DND-41 (cell line): ENCODE results near the gene TSC22D2.

ENCODE experiments used
- ATAC-seq: fragments of 200-7000 bp; cut with Tn5 transposase; 3 replicates; pipeline ENCODE4 v1.9.1; 2021; ENCODE audit warnings: low read depth; ENCODE audit not compliant: insufficient read depth
- DNase-seq: peaks from one replicate; pipeline ENCODE4 v3.0.0-alpha.2; 2020
- H2AFZ ChIP-seq: 2 replicates; pipeline ENCODE4 v1.6.0; 2012; ENCODE audit warnings: low read depth, low read length
- H3K27ac ChIP-seq: 2 replicates; pipeline ENCODE4 v1.5.1; 2012; ENCODE audit warnings: low read length, inconsistent platforms
- H3K27me3 ChIP-seq: fragments of 200-600 bp; sonication (generic); 2 replicates; pipeline ENCODE4 v1.6.0; 2012; ENCODE audit warnings: low read length, mild to moderate bottlenecking, inconsistent platforms; ENCODE audit not compliant: insufficient read depth, poor library complexity
- H3K36me3 ChIP-seq: 2 replicates; pipeline ENCODE4 v1.5.1; 2012; ENCODE audit warnings: low read length, inconsistent platforms; ENCODE audit not compliant: insufficient read depth
- H3K4me1 ChIP-seq: 2 replicates; pipeline ENCODE4 v1.5.1; 2012; ENCODE audit warnings: mild to moderate bottlenecking, low read length; ENCODE audit not compliant: insufficient read depth
- H3K4me2 ChIP-seq: 2 replicates; pipeline ENCODE4 v1.6.0; 2012; ENCODE audit warnings: mild to moderate bottlenecking, moderate library complexity, low read length, inconsistent platforms; ENCODE audit not compliant: insufficient read depth
- H3K4me3 ChIP-seq, 2 experiments: fragments of 200-600 bp in 1 of 2; shearing (Covaris generic) in 1 of 2; 2 replicates each; pipeline ENCODE4 v1.5.1; 2012 to 2016; ENCODE audit warnings: inconsistent platforms in 2 of 2, low read length in 2 of 2, mild to moderate bottlenecking in 2 of 2, low read depth in 1 of 2, moderate library complexity in 1 of 2
- H3K79me2 ChIP-seq: 2 replicates; pipeline ENCODE4 v1.6.0; 2012; ENCODE audit warnings: low read length, inconsistent platforms; ENCODE audit not compliant: insufficient read depth
- H3K9ac ChIP-seq: 2 replicates; pipeline ENCODE4 v1.6.0; 2012; ENCODE audit warnings: low read depth, mild to moderate bottlenecking, inconsistent platforms, low read length, moderate library complexity
- H3K9me3 ChIP-seq: 2 replicates; pipeline ENCODE4 v1.5.1; 2012; ENCODE audit warnings: low read length, moderate library complexity, mild to moderate bottlenecking, inconsistent platforms; ENCODE audit not compliant: insufficient read depth, severe bottlenecking
- H4K20me1 ChIP-seq: 2 replicates; pipeline ENCODE4 v1.6.0; 2012; ENCODE audit warnings: low read length; ENCODE audit not compliant: insufficient read depth
- CTCF ChIP-seq: IDR thresholded peaks from 2 replicates; pipeline ENCODE4 v1.5.1; 2012; ENCODE audit warnings: borderline replicate concordance, low read length, moderate library complexity, mild to moderate bottlenecking; ENCODE audit not compliant: poor library complexity, severe bottlenecking; ENCODE audit errors: extremely low read depth
- EZH2 ChIP-seq: IDR thresholded peaks from 3 replicates; pipeline ENCODE4 v1.6.1; 2012; ENCODE audit warnings: borderline replicate concordance, low read depth, mild to moderate bottlenecking, moderate library complexity, low read length, inconsistent platforms; ENCODE audit not compliant: severe bottlenecking

The TSC22D2 gene

GRCh38 chr3:150421256-150421655, 13.2 kb downstream of the TSC22D2 start:
- no peak for ATAC-seq
- peaks cover 67% of the 10 kb centered on the region for H3K79me2 ChIP-seq
- no peak overlapping the region for H3K4me3 ChIP-seq
- DNase-seq = no peak
- no peak overlapping the region for H3K27ac ChIP-seq
- H3K4me2 ChIP-seq = no peak overlapping the region
- H4K20me1 ChIP-seq = peaks cover 14% of the 10 kb centered on the region; the same call in 1 of the 2 replicates
- no peaks in the 10 kb centered on the region for H3K27me3 ChIP-seq
- no peak for TF ChIP-seq EZH2
- TF ChIP-seq CTCF = no peak
- no peak overlapping the region for H3K9ac ChIP-seq
- H3K4me1 ChIP-seq = 0 out of 2 replicates have a peak, but pooled peaks cover 3% of the 10 kb centered on the region
- H3K36me3 ChIP-seq = peaks cover 2% of the 10 kb centered on the region; the same call in 1 of the 2 replicates
- no peaks in the 10 kb centered on the region for H3K9me3 ChIP-seq
- no peak overlapping the region for H2AFZ ChIP-seq

DNA sequence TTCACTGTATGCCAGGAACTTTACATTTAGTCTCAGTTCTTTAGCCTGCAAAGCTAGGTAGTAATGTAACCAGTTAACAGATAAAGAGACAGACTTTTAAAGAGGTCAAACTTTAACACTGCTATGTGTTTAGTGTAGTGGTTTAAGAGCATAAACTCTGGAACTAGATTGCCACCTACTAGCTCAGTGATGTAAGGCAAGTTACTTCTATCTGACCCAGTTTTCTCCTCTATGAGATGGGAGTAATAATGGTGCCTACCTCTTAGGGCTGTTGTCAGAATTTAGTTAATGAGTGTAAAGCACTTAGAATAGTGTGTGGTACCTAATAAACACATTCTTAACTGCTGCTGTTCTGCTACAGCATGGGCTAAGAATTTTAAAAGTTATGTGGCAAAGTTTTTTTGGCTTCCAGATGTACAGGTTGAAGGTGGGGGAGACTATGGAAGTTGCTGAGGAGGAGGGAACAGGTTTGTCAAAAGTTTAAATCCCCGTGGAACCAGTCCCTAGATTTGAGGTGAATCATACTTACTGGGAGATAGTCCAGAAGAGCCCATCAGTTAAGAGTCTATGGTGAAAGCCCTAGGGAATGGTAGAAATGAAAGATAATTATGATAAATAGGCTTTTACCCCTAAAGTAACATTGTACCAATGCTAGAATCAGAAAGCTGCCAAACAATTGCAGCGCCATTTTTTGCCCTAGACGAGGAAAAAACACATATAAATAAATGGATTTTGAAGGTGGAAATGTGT, 13.9 kb downstream of the TSC22D2 start:
- no peak for ATAC-seq
- DNase-seq = no peak
- Histone ChIP-seq H3K4me3 (no peak overlapping the region), H3K4me2 (no peak overlapping the region), H2AFZ (no peak overlapping the region), H3K4me1 (0 out of 2 replicates have a peak, but pooled peaks cover 3% of the 10 kb centered on the region), H3K27me3 (no peaks in the 10 kb centered on the region), H3K27ac (no peak overlapping the region), H3K79me2 (peaks cover 63% of the 10 kb centered on the region), H4K20me1 (peaks cover 15% of the 10 kb centered on the region; the same call in 1 of the 2 replicates), H3K36me3 (peaks cover 2% of the 10 kb centered on the region; the same call in 1 of the 2 replicates), H3K9ac (no peak overlapping the region), H3K9me3 (no peaks in the 10 kb centered on the region)
- TF ChIP-seq EZH2 (no peak), CTCF (no peak)

DNA sequence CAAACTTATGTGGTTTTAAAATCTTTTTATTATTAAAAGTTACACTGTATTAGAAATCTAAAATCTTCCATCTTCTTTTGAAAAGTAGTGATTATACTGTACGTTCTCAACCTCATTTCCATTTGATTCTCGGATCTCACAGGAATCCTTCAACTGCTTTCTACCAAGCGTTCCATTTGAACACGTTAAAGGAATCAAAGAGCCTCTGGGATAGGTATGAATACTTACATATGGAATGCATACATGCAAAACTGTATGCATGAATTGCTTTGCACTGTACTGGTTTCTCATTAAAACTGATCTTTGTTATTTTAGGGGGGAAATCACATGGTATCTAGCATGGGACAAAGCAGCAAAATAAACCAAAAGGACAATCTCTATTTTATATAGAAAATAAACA, 14.8 kb downstream of the TSC22D2 start:
- Histone ChIP-seq H3K36me3 (peaks cover 3% of the 10 kb centered on the region; the same call in 1 of the 2 replicates), H3K27me3 (no peaks in the 10 kb centered on the region), H3K27ac (no peak overlapping the region), H3K9ac (no peak overlapping the region), H3K4me3 (no peak overlapping the region), H3K4me1 (no peaks in the 10 kb centered on the region), H2AFZ (no peak overlapping the region), H4K20me1 (peaks cover 15% of the 10 kb centered on the region; the same call in 1 of the 2 replicates), H3K79me2 (peaks cover 58% of the 10 kb centered on the region), H3K4me2 (no peak overlapping the region), H3K9me3 (no peaks in the 10 kb centered on the region)
- DNase-seq = no peak
- TF ChIP-seq CTCF = no peak
- TF ChIP-seq EZH2 = no peak
- ATAC-seq = no peak

DNA sequence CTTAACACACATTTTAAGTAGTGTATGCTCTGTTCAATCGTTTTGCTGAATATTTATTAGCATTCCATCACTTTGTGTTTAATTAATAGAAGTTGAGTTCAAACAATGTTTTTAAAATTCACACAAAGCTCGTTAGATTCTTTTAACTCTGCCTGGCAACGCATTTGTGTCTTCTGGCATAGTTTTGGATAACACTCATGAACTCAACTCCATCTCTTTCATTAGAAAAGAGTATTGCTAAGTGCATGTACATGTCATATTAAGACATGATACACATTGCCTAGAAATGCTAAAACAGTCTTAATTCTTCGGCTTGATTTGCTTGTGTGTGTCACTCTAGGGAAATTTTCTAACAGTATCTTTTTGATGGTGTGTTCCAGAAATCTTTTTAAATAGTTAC, 15.7 kb downstream of the TSC22D2 start:
- no peaks in the 10 kb centered on the region for H3K9me3 ChIP-seq
- DNase-seq (no peak), ATAC-seq (no peak)
- no peak for TF ChIP-seq CTCF
- TF ChIP-seq EZH2 = no peak
- no peak overlapping the region for H3K27ac ChIP-seq
- H2AFZ ChIP-seq = no peak overlapping the region
- H3K79me2 ChIP-seq = peaks cover 54% of the 10 kb centered on the region
- no peak overlapping the region for H3K4me3 ChIP-seq
- H4K20me1 ChIP-seq = peaks cover 14% of the 10 kb centered on the region; the same call in 1 of the 2 replicates
- H3K36me3 ChIP-seq = peaks cover 5% of the 10 kb centered on the region; the same call in 1 of the 2 replicates
- H3K4me2 ChIP-seq = no peak overlapping the region
- H3K4me1 ChIP-seq = no peaks in the 10 kb centered on the region
- H3K27me3 ChIP-seq = no peaks in the 10 kb centered on the region
- H3K9ac ChIP-seq = no peak overlapping the region
